ENCODE data around the gene GNGT2.

GRCh38 chr17:49254066-49254465 is 43.7 kb upstream of the GNGT2 start:
- TF ChIP-seq MAFK (IDR thresholded peaks at IDR 0.05; ENCODE audit: low read depth, low read length) (no peak), FOS (IDR thresholded peaks at IDR 0.05; ENCODE audit: low read depth, low read length) (no peak), CTCF (conservative IDR thresholded peaks at IDR 0.05; ENCODE audit: low read depth, low read length) (no peak)

All from IMR-90 (cell line).